HepG2 (cell line): ENCODE results near the gene CALML4. TPM values are rescaled to one million over a fixed set of nuclear protein-coding genes. Genes with fewer than 3 reads are reported as not detected.
A peak's percentile ranks its signal among the peaks of the same experiment; 100 is the strongest.

Experiments used
- ADNP ChIP-seq: sonication (generic); formaldehyde crosslinking; IDR thresholded peaks from 2 replicates; pipeline ENCODE4 v1.4.0; 2020; ENCODE audit warnings: missing genetic modification reagents
- BATF2 ChIP-seq: sonication (generic); formaldehyde crosslinking; IDR thresholded peaks from 2 replicates; pipeline ENCODE4 v1.8.0; 2022; ENCODE audit warnings: mild to moderate bottlenecking, missing genetic modification reagents, moderate library complexity
- DRAP1 ChIP-seq: IDR thresholded peaks from 2 replicates; pipeline ENCODE4 v1.6.1; 2016; ENCODE audit warnings: missing genetic modification reagents, missing compliant biosample characterization
- IRF1 ChIP-seq: sonication (generic); formaldehyde crosslinking; IDR thresholded peaks from 2 replicates; pipeline ENCODE4 v1.4.0; 2020; ENCODE audit warnings: low read depth, mild to moderate bottlenecking, missing genetic modification reagents
- KDM6A ChIP-seq: IDR thresholded peaks from 2 replicates; pipeline ENCODE4 v1.6.1; 2016; ENCODE audit warnings: low read depth
- KLF6 ChIP-seq: IDR thresholded peaks from 2 replicates; pipeline ENCODE4 v1.8.0; 2016; ENCODE audit warnings: missing biosample characterization, missing genetic modification reagents
- MAFF ChIP-seq: IDR thresholded peaks from 2 replicates; pipeline ENCODE4 v1.6.1; 2011; ENCODE audit warnings: low read depth, low read length, improper control_type of control experiment
- MNT ChIP-seq: fragments of 450-650 bp; IDR thresholded peaks from 2 replicates; pipeline ENCODE4 v1.6.1; 2016
- PHB2 ChIP-seq: fragments of 450-650 bp; IDR thresholded peaks from 2 replicates; pipeline ENCODE4 v1.6.1; 2018; ENCODE audit not compliant: partially characterized antibody
- PPARG ChIP-seq: conservative IDR thresholded peaks from 2 replicates; pipeline ENCODE4 v1.6.1; 2016; ENCODE audit warnings: missing biosample characterization, missing genetic modification reagents
- U2AF2 ChIP-seq: fragments of 200-400 bp; formaldehyde crosslinking; IDR thresholded peaks from 2 replicates; pipeline ENCODE4 v1.6.1; 2017; ENCODE audit warnings: low read depth, mild to moderate bottlenecking, low read length
- ZBTB40 ChIP-seq, 2 experiments: fragments of 450-650 bp in 1 of 2; sonication (generic) in 1 of 2; formaldehyde crosslinking in 1 of 2; IDR thresholded peaks; 2 replicates each; pipeline versions ENCODE4 v1.6.1 to v1.8.0; 2016 to 2022; ENCODE audit warnings: antibody characterized with exemption in 1 of 2, mild to moderate bottlenecking in 1 of 2, missing genetic modification reagents in 1 of 2
- ZFP36 ChIP-seq: fragments of 150-350 bp; IDR thresholded peaks from 2 replicates; pipeline ENCODE4 v1.6.1; 2018; ENCODE audit warnings: borderline replicate concordance, low read length, low read depth; ENCODE audit not compliant: partially characterized antibody
- ZNF124 ChIP-seq: sonication (generic); formaldehyde crosslinking; IDR thresholded peaks from 2 replicates; pipeline ENCODE4 v1.4.0; 2020; ENCODE audit warnings: missing genetic modification reagents
- ZNF350 ChIP-seq: sonication (generic); formaldehyde crosslinking; IDR thresholded peaks from 2 replicates; pipeline ENCODE4 v1.4.0; 2020; ENCODE audit warnings: mild to moderate bottlenecking, low read depth, missing genetic modification reagents, borderline replicate concordance
- ZNF44 ChIP-seq: sonication (generic); formaldehyde crosslinking; IDR thresholded peaks from 2 replicates; pipeline ENCODE4 v1.5.1; 2020; ENCODE audit warnings: mild to moderate bottlenecking, missing genetic modification reagents
- ZNF564 ChIP-seq: sonication (generic); formaldehyde crosslinking; IDR thresholded peaks from 2 replicates; pipeline ENCODE4 v1.8.1; 2023; ENCODE audit warnings: mild to moderate bottlenecking, missing genetic modification reagents
- polyA plus RNA-seq, 8 experiments: library from polyadenylated mRNA; depleted of rRNA in 3 of 8; stranded (reverse) in 7 of 8; unstranded in 1 of 8; fragments of >200 nt; fragmentation: Illumina TruSeq in 4 of 8; extraction: Trizol in 4 of 8; gene quantifications; 2 replicates each; pipeline versions ENCODE4 v1.2.1 to v1.2.3, GENCODE V29; 2011 to 2016; ENCODE audit warnings: low read depth in 4 of 8, missing spikeins in 1 of 8, mixed read lengths in 1 of 8; ENCODE audit not compliant: insufficient read depth in 1 of 8
- total RNA-seq, 5 experiments: library from RNA; depleted of rRNA; stranded (reverse); fragments of >200 nt; fragmentation: Illumina TruSeq; extraction: Trizol; gene quantifications; 2 replicates each; pipeline ENCODE4 v1.2.3, GENCODE V29; 2016; ENCODE audit warnings: low read depth in 1 of 5

CALML4 gene
- total and polyA plus RNA-seq, 2 of the 13 experiments (the other 11 are each of a cell fraction or from before 2014, with no cell fraction given) = 3.6 to 8.7 TPM

- TF ChIP-seq U2AF2 (no peak), ZNF350 (CRISPR knock-in tag) (no peak), DRAP1 (CRISPR knock-in tag) (no peak; the same call in 1 of the 2 replicates), IRF1 (CRISPR knock-in tag) (peak; percentile 82; the same call in 1 of the 2 replicates), KDM6A (no peak), ADNP (CRISPR knock-in tag) (no peak), ZBTB40 (IDR thresholded peaks at IDR 0.05) (no peak), ZBTB40 (CRISPR knock-in tag; IDR thresholded peaks at IDR 0.05) (no peak), MAFF (no peak), KLF6 (CRISPR knock-in tag) (peak; percentile 85; the same call in 1 of the 2 replicates), BATF2 (0 out of 2 replicates have a peak, but pooled peaks have one; percentile 67), PPARG (CRISPR knock-in tag) (peak; percentile 40), ZNF124 (CRISPR knock-in tag) (no peak), ZNF44 (CRISPR knock-in tag) (no peak), ZFP36 (no peak), ZNF564 (CRISPR knock-in tag) (no peak), PHB2 (no peak), MNT (peak; percentile 80)
These were observed 24.4 kb upstream of the CALML4 start, which contains the start of gene CLN6 (continued) for GRCh38 chr15:68229386-68230156.
